GM10266 (cell line): ENCODE results near the gene RPS19.

ENCODE experiments used
- DNase-seq: peaks from one replicate; pipeline ENCODE4 v3.0.0; 2012; ENCODE audit errors: extremely low spot score
- TF ChIP-seq, protein P1 (sequence below): IDR thresholded peaks from 2 replicates; pipeline ENCODE4 v1.5.1; 2012; ENCODE audit warnings: mild to moderate bottlenecking, low read depth; ENCODE audit not compliant: control insufficient read depth, insufficient read depth; ENCODE audit errors: missing control alignments

RPS19 gene

DNA sequence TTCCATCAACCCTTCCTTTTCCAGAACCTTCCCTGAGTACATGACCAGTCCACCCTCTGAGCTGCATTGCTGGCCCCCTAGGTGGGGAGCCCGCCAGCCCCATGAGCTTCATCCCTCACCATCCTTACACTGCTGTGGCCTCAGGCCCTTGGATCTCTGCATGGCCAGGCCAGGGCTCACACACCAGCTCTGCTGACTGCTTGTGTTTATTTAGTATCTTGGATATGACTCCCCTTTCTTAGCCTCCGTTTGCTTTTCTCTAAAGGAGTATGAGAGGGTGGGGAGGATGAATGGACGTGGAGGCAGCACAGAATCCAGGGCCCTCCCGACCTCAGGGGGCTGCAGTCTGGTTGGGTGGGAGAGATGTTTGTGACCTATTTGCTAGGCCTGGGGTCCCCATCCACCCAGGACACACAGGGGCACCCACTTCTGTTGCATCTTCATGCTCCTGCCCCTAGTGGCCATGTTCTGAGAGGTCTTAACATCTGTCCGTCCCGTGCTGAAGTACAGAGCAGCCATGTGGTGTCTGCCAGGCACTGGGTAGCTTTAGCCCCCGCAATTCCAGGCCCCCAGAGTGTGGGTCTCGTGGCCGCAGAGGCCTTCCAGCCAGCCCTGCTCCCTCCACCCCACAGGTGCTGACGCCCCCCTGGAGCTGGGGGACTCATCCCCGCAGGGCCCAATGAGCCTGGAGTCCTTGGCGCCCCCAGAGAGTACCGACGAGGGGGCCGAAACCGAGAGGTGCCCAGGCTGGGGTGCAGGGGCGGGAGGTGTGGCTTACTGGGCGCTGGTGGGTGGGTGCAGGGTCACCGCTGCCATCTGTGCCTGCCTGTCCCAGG, 35.9 kb downstream of the RPS19 start:
- TF ChIP-seq, protein P1, sequence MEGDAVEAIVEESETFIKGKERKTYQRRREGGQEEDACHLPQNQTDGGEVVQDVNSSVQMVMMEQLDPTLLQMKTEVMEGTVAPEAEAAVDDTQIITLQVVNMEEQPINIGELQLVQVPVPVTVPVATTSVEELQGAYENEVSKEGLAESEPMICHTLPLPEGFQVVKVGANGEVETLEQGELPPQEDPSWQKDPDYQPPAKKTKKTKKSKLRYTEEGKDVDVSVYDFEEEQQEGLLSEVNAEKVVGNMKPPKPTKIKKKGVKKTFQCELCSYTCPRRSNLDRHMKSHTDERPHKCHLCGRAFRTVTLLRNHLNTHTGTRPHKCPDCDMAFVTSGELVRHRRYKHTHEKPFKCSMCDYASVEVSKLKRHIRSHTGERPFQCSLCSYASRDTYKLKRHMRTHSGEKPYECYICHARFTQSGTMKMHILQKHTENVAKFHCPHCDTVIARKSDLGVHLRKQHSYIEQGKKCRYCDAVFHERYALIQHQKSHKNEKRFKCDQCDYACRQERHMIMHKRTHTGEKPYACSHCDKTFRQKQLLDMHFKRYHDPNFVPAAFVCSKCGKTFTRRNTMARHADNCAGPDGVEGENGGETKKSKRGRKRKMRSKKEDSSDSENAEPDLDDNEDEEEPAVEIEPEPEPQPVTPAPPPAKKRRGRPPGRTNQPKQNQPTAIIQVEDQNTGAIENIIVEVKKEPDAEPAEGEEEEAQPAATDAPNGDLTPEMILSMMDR = no peak
- DNase-seq = no peak

DNA sequence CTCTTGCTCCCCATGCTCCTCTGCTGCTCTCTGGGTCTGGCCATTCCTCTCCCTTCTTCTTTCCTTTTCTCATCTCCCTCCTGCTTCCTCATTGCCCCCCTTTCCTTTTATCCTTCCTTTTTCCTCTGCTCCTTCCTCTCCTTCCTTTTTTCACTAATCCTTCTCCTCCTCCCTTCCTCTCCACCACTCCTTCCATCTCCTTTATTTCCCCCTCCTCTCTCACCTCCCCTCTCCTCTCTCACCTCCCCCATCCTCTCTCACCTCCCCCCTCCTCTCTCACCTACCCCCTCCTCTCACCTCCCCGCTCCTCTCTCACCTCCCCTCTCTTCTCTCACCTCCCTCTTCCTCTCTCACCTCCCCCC, 36.5 kb downstream of the RPS19 start:
- TF ChIP-seq, protein P1 = no peak
- no peak for DNase-seq

DNA sequence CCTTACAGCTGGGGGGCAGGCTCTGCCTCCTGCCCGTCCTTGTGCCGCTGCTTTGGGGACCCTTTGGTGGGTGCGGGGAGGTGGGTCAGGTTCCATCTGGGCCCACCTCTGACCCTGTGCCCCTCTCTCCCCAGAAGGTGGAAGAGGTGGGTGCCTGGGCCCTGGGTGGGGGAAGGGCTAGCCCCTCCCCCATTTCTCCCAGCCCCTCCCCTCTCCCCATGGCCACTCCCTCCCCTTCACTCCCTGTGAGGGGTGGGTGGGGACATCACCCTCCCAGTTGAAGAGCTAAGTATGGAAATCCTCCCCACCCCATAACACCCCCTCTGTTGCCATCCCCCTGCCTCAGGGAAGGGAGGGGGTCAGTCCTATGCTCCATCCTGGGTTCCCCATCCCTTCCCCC, 37.1 kb downstream of the RPS19 start:
- TF ChIP-seq, protein P1 = no peak
- no peak for DNase-seq

DNA sequence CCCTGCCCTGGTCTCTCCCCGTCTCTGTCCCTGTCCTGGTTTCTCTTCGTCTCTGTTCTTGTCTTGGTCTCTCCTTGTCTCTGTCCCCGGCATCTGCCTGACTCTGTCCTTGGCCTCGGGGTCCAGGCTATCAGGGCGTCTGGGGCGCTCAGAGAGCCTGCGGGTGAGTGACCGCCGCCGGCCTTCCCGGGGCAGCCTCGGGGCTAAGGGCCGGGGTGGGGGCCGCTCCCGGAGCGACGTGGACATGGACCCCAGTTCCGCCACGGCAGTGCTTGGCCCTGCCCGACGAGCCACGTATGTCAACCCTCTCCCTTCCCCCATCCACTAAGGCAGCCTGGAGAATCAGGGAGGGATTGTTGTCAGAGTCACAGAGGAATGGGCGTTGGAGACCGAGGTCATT, 37.8 kb downstream of the RPS19 start:
- TF ChIP-seq, protein P1 = no peak
- DNase-seq = no peak

DNA sequence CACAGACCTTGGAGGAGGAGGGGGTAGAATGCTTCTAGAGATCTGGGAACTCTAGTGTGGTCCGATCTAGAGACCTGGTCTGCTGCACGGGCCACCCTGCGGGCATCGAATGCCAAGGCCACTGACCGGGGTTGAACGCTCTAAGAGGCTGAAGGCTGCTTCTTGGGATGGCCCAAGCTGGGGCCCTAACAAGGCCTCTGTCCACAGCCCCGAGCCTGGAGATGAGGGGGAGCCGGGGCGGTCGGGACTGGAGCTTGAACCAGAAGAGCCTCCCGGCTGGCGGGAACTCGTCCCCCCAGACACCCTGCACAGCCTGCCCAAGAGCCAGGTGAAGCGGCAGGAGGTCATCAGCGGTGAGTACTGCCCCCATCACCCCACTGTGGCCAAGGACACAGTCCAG, 38.2 kb downstream of the RPS19 start:
- no peak for DNase-seq
- TF ChIP-seq, protein P1 = no peak

DNA sequence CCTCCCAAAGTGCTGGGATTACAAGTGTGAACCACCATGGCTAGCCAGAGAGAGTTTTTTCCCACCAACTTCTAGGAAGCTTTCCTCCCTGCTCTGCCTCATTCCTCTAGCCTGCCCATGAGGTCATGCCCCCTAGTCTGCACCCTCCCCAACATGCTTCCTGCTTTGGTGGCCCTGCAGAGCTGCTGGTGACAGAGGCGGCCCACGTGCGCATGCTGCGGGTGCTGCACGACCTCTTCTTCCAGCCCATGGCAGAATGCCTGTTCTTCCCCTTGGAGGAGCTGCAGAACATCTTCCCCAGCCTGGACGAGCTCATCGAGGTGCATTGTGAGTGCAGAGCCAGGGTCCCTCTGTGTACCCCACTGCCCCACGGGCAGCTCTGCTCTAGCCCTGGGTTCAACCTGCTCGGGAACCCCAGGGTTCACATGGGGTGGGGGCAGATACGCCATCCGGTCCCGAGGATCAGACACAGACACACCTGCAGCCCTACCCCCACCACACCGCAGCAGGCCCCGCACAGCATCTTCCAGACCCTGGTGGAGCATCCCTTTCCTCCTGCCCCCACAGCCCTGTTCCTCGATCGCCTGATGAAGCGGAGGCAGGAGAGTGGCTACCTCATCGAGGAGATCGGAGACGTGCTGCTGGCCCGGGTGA, 41.8 kb downstream of the RPS19 start:
- TF ChIP-seq, protein P1 = no peak
- DNase-seq = no peak

DNA sequence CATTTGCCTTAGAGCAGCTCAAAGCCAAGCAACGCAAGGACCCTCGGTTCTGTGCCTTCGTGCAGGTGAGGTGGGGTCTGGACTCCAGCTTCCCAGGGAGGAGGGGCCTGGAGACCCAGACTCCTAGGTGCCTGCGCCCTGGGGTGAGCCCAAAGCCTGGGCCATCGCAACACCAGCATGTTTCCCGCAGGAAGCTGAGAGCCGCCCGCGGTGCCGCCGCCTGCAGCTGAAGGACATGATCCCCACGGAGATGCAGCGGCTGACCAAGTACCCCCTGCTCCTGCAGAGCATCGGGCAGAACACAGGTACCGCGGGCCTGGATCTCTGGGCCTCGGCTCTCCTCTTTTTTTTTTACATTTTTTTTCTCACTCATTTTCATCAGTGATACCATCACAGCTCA, 42.5 kb downstream of the RPS19 start:
- TF ChIP-seq, protein P1 = no peak
- DNase-seq = no peak
